Uterus (tissue), 4 donors: ENCODE data around the gene PIAS1. TPM values are rescaled to one million over a fixed set of nuclear protein-coding genes. Genes with fewer than 3 reads are reported as not detected.

Experiments
- DNase-seq, 2 donors: peaks; one replicate each; pipeline ENCODE4 v3.0.0-alpha.2; 2019 to 2020
- H3K27ac ChIP-seq, 2 donors: fragments of 200-600 bp; sonication (generic); 1 replicate in 1 of 2; 2 replicates in 1 of 2; pipeline ENCODE4 v1.5.1; 2016 to 2018
- H3K27me3 ChIP-seq, 2 donors: fragments of 200-600 bp; sonication (generic); one replicate each; pipeline ENCODE4 v1.5.1; 2018 to 2019; ENCODE audit warnings: control low read depth in 1 of 2
- H3K36me3 ChIP-seq, 2 donors: fragments of 200-600 bp; sonication (generic); one replicate each; pipeline ENCODE4 v1.5.1; 2019; ENCODE audit warnings: control low read depth in 1 of 2
- H3K4me1 ChIP-seq, 2 donors: fragments of 200-600 bp; sonication (generic); one replicate each; pipeline ENCODE4 v1.5.1; 2018 to 2019; ENCODE audit warnings: control low read depth in 1 of 2
- H3K4me3 ChIP-seq, 2 donors: fragments of 200-600 bp; sonication (generic); 1 replicate in 1 of 2; 2 replicates in 1 of 2; pipeline ENCODE4 v1.5.1; 2018 to 2019; ENCODE audit warnings: mild to moderate bottlenecking in 1 of 2
- H3K9me3 ChIP-seq, 2 donors: fragments of 200-600 bp; sonication (generic); one replicate each; pipeline ENCODE4 v1.5.1; 2019; ENCODE audit warnings: control low read depth in 1 of 2
- POLR2A ChIP-seq, 2 donors: fragments of 450-650 bp; IDR thresholded peaks; one replicate each; pipeline ENCODE4 v1.6.1; 2016; ENCODE audit warnings: antibody characterized with exemption in 2 of 2, mild to moderate bottlenecking in 1 of 2, moderate library complexity in 1 of 2
- intact Hi-C: fragments of 100-400 bp; cut with DNase I; formaldehyde crosslinking; loops from one replicate; pipeline ENCODE4 v1.15.1; 2023; ENCODE audit warnings: low total_unique reads
- total RNA-seq, 4 donors: library from RNA; depleted of rRNA in 3 of 4; stranded (reverse); fragments of >200 nt in 3 of 4; gene quantifications; one replicate each; pipeline versions ENCODE4 v1.1.0 to v1.2.4, GENCODE V29; 2014 to 2023
- TF ChIP-seq, protein P1 (sequence below), 4 experiments: fragments of 200-600 bp in 2 of 4; fragments of 450-650 bp in 2 of 4; sonication (generic) in 2 of 4; IDR thresholded peaks; one replicate each; pipeline ENCODE4 v1.5.1; 2016 to 2019; ENCODE audit warnings: antibody characterized with exemption in 4 of 4, mild to moderate bottlenecking in 2 of 4, moderate library complexity in 1 of 4
- donor health status: DM: yes; HTN: yes; CAD: no.

Gene PIAS1
- total RNA-seq, 4 donors from 2014 or later = 19.1 to 171 (median 95.9) TPM

DNA sequence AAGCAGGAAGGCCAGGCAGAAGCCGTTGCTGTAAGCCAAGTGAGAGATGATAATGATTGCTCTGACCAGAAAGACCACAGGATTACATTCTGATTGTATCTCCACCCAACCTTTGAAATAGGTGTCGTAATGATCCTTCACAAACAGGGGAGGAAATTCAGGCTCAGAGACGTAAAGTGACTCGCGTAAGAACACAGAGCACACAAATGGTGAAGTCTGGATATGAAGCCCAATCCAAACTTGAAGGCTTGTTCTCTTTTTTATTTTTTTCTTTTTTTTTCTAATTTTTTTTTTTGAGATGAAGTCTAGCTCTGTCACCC is 25.3 kb upstream of the PIAS1 start:
- H3K36me3 ChIP-seq = no peaks in the 10 kb centered on the region
- H3K27ac ChIP-seq = no peak overlapping the region
- intact Hi-C loops = no loop called here
- no peaks in the 10 kb centered on the region for H3K4me1 ChIP-seq
- H3K9me3 ChIP-seq = no peaks in the 10 kb centered on the region
- no peak overlapping the region for H3K4me3 ChIP-seq
- no peaks in the 10 kb centered on the region for H3K27me3 ChIP-seq
- TF ChIP-seq, protein P1, sequence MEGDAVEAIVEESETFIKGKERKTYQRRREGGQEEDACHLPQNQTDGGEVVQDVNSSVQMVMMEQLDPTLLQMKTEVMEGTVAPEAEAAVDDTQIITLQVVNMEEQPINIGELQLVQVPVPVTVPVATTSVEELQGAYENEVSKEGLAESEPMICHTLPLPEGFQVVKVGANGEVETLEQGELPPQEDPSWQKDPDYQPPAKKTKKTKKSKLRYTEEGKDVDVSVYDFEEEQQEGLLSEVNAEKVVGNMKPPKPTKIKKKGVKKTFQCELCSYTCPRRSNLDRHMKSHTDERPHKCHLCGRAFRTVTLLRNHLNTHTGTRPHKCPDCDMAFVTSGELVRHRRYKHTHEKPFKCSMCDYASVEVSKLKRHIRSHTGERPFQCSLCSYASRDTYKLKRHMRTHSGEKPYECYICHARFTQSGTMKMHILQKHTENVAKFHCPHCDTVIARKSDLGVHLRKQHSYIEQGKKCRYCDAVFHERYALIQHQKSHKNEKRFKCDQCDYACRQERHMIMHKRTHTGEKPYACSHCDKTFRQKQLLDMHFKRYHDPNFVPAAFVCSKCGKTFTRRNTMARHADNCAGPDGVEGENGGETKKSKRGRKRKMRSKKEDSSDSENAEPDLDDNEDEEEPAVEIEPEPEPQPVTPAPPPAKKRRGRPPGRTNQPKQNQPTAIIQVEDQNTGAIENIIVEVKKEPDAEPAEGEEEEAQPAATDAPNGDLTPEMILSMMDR (IDR thresholded peaks at IDR 0.05) = no peak
- TF ChIP-seq POLR2A (IDR thresholded peaks at IDR 0.05) = no peak
- no peak for DNase-seq

DNA sequence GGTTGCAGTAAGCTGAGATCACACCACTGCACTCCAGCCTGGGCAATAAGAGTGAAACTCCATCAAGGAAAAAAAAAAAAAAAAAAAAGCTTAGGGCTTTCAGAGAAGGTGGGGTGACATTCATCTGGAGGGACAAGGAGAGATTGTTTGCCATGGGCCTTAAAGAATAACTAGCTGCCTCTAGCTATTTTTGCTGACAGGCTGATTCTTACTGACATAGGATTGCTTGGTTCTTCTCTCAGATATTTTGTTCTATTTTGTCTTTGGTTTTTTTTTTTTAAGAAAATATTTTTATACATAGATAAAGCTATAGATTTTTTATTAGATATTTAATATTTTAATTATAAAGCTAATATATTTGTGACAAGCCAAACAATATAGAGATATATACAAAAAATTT is 24.2 kb upstream of the PIAS1 start:
- no peaks in the 10 kb centered on the region for H3K36me3 ChIP-seq
- no peak overlapping the region for H3K4me3 ChIP-seq
- no peak overlapping the region for H3K27ac ChIP-seq
- no peaks in the 10 kb centered on the region for H3K27me3 ChIP-seq
- no peaks in the 10 kb centered on the region for H3K4me1 ChIP-seq
- DNase-seq = no peak
- TF ChIP-seq, protein P1 (IDR thresholded peaks at IDR 0.05) = no peak
- TF ChIP-seq POLR2A (IDR thresholded peaks at IDR 0.05) = no peak
- no peaks in the 10 kb centered on the region for H3K9me3 ChIP-seq
- intact Hi-C loops = no loop called here

DNA sequence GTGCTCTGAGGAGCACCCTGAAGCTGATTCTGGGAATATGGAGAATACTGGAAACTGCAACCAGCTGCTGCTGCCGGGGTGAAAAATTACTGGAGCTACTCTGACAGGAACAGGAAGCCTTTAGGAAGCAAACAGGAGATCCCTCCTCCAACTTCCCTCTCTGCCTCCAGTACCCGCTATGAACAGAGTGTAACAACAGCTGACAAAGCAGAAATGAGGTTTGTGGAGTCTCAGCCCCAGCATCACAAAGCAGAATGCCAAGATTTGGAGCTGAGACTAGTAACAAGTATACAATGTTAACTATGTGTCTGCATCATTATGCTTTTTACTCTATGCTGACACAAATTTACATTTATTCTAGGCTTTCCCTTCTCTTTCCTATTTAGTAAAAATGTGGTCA is 22.7 kb upstream of the PIAS1 start:
- H3K9me3 ChIP-seq = no peaks in the 10 kb centered on the region
- no peak overlapping the region for H3K4me3 ChIP-seq
- intact Hi-C loops = no loop called here
- H3K27ac ChIP-seq = no peak overlapping the region
- no peaks in the 10 kb centered on the region for H3K4me1 ChIP-seq
- no peaks in the 10 kb centered on the region for H3K36me3 ChIP-seq
- TF ChIP-seq, protein P1 (IDR thresholded peaks at IDR 0.05) = no peak
- TF ChIP-seq POLR2A (IDR thresholded peaks at IDR 0.05) = no peak
- no peak for DNase-seq
- no peaks in the 10 kb centered on the region for H3K27me3 ChIP-seq

DNA sequence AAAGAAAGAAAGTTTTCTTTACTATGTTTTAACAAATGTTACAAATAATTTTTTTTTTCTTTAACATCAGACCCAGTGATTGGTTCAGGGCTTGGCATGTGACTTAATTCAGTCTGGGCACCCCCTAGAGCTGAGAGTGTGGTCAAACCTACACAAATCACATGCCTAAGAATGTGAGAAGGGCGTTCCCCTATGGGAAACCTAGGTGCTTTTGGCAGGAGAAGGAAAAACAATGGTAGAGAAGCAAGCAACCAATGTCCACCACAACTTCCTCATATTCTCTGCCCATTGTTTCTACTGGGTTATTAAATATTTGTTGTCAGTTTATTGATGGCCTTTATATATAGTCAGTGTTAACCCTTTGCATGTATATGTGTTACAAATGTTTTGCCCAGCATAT is 21.4 kb upstream of the PIAS1 start:
- Histone ChIP-seq H3K9me3 (no peaks in the 10 kb centered on the region), H3K27me3 (no peaks in the 10 kb centered on the region), H3K36me3 (no peaks in the 10 kb centered on the region), H3K4me3 (no peak overlapping the region), H3K4me1 (no peaks in the 10 kb centered on the region), H3K27ac (no peak overlapping the region)
- no peak for DNase-seq
- intact Hi-C loops = no loop called here
- TF ChIP-seq, protein P1 (IDR thresholded peaks at IDR 0.05) = no peak
- no peak for TF ChIP-seq POLR2A (IDR thresholded peaks at IDR 0.05)

DNA sequence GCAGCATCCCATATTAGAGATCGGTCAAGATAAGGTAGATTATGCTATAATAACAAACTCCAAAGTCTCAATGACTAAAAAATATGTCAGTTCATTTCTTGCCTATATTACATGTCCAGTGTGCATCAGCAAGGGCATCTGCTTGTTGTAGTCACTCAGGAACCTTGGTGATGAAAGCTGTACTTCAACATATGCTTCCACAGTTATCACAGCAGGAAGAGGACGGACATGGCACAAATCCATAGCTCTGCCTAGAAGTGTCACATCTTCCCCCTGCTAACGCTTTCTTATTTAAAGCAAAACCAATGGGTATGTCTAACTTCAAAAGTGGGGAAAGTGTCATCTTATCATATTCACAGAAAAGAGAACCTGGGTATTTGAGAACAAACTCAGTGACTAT is 20.0 kb upstream of the PIAS1 start:
- Histone ChIP-seq H3K9me3 (no peaks in the 10 kb centered on the region), H3K4me1 (no peaks in the 10 kb centered on the region), H3K4me3 (no peak overlapping the region), H3K27me3 (no peaks in the 10 kb centered on the region), H3K27ac (no peak overlapping the region), H3K36me3 (no peaks in the 10 kb centered on the region)
- DNase-seq = no peak
- intact Hi-C loops = no loop called here
- TF ChIP-seq POLR2A (IDR thresholded peaks at IDR 0.05) = no peak
- TF ChIP-seq, protein P1 (IDR thresholded peaks at IDR 0.05) = no peak
